Activated CD8-positive, alpha-beta T cell treated with anti-CD3 and anti-CD28 coated beads, Interleukin-2, amount 10 ng/mL, durations not matched to agents 7 days and 5 days (primary cell): ENCODE data around the gene SEC62. TPM values are rescaled to one million over a fixed set of nuclear protein-coding genes. Genes with fewer than 3 reads are reported as not detected.

Source experiments
- ATAC-seq: fragments of 150-1000 bp; cut with Tn5 transposase; one replicate; pipeline ENCODE4 v1.10.0; 2021; ENCODE audit warnings: moderate library complexity
- CTCF ChIA-PET: fragments of 350-600 bp; sonication (Branson Sonifier 250); formaldehyde crosslinking; loops from one replicate; lab custom pipeline; 2021; ENCODE audit warnings: antibody characterized with exemption; lab: Charles Lee
- POLR2A ChIA-PET: fragments of 350-600 bp; sonication (Branson Sonifier 250); formaldehyde crosslinking; loops from one replicate; lab custom pipeline; 2021; ENCODE audit warnings: antibody characterized with exemption; lab: Charles Lee
- DNase-seq: peaks from one replicate; pipeline ENCODE4 v3.0.0-alpha.2; 2020
- H3K27ac Mint-ChIP-seq: one replicate; pipeline ENCODE4 v1.8.0; 2021; ENCODE audit warnings: mild to moderate bottlenecking, mixed read lengths
- H3K27me3 Mint-ChIP-seq: one replicate; pipeline ENCODE4 v1.8.0; 2021; ENCODE audit warnings: low read depth, mixed read lengths
- H3K36me3 Mint-ChIP-seq: one replicate; pipeline ENCODE4 v1.8.0; 2021; ENCODE audit warnings: low read depth, mixed read lengths
- H3K4me1 Mint-ChIP-seq: one replicate; pipeline ENCODE4 v1.8.0; 2021; ENCODE audit warnings: low read depth, mixed read lengths
- H3K4me3 Mint-ChIP-seq: one replicate; pipeline ENCODE4 v1.8.0; 2021; ENCODE audit warnings: mild to moderate bottlenecking, mixed read lengths
- H3K9me3 Mint-ChIP-seq: one replicate; pipeline ENCODE4 v1.8.0; 2022; ENCODE audit warnings: mixed read lengths; ENCODE audit not compliant: insufficient read depth
- total RNA-seq, 2 experiments: library from RNA; stranded (reverse); gene quantifications; one replicate each; pipeline ENCODE4 v1.2.3, GENCODE V29; 2021

SEC62 gene
- total RNA-seq, 2 experiments from 2014 or later = 46.5 to 49.9 TPM

DNA sequence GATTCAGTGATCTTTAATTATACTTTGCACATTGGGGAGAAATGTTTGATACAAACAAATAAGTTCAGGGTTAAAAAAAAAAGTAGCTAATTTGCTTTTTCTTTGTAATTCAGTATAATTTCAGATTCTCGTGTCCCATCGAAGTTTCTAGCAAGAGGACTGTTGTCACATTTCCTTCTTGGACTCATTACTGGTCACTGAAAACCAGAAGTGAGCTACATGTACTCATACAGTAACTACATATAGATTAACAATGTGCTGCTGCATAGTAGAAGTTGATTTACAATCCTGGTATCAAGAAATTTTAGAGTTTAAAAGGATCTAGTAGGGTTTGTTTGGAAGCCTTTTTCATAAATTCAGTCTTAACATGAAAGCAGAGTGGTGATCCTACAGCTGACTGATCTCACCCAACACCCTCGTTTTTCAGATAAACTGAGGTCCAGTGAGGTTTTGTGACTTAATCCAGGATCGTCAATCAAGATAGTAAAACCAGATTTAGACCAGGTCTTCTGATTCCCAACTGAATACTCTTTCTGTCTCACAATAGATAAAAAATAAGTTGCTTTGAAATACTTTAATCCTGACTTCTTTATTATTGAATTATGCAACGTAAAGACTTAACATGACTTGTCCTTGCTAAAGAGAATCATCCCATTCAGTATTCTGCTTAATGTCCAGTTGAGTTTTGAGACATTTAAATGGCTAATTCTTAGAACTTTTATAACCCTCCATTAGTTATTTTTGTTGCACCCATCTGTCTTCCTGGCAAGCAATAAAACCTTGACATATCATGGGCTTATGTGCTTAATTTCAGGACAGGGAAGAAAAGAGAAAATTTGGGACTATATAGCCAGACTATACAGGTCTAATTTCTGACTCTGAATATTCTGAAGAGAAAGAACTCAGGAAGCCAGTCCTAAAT lies 2.8 kb downstream of the SEC62 start:
- ChIA-PET CTCF (interaction anchor here (1.1 to 2.0 kb wide), 2 partner anchors 39 to 107 kb away, joined by 4 to 5 read pairs; no protein-coding TSS in a partner anchor), POLR2A (no interaction called here)
- H3K4me1 Mint-ChIP-seq = peaks cover 45% of the 10 kb centered on the region
- ATAC-seq (no peak), DNase-seq (no peak)
- no peaks in the 10 kb centered on the region for H3K9me3 Mint-ChIP-seq
- H3K4me3 Mint-ChIP-seq = no peak overlapping the region
- no peak overlapping the region for H3K27ac Mint-ChIP-seq
- peaks cover 25% of the 10 kb centered on the region for H3K36me3 Mint-ChIP-seq
- no peaks in the 10 kb centered on the region for H3K27me3 Mint-ChIP-seq

DNA sequence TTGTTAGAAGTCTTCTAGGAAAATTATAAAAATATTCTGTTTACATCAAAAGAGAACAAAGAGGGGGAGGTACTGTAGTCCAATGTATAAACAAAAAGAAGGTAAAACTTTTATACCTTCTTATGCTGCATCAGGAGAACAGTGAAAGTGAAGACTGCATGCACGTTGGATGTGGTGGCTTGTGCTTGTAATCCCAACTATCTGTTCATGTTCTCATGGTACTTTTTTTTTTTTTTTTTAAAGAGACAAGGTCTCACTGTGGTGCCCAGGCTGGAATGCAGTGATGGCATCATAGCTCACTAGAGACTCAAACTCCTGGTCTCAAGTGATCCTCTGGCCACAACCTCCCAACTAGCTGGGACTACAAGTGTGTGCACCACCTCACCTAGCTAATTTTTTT lies 4.2 kb downstream of the SEC62 start:
- Mint-ChIP-seq H3K9me3 (no peaks in the 10 kb centered on the region), H3K4me3 (no peak overlapping the region), H3K27ac (no peak overlapping the region), H3K36me3 (peaks cover 29% of the 10 kb centered on the region), H3K4me1 (peaks cover 45% of the 10 kb centered on the region), H3K27me3 (no peaks in the 10 kb centered on the region)
- ATAC-seq (no peak), DNase-seq (no peak)
- ChIA-PET CTCF (no interaction called here), POLR2A (no interaction called here)

GRCh38 chr3:169971522-169971921 lies 4.9 kb downstream of the SEC62 start:
- H3K4me3 Mint-ChIP-seq = no peak overlapping the region
- H3K27ac Mint-ChIP-seq = no peak overlapping the region
- ChIA-PET CTCF (no interaction called here), POLR2A (no interaction called here)
- DNase-seq (no peak), ATAC-seq (no peak)
- H3K4me1 Mint-ChIP-seq = peaks cover 38% of the 10 kb centered on the region
- H3K27me3 Mint-ChIP-seq = no peaks in the 10 kb centered on the region
- no peaks in the 10 kb centered on the region for H3K9me3 Mint-ChIP-seq
- peaks cover 33% of the 10 kb centered on the region for H3K36me3 Mint-ChIP-seq

DNA sequence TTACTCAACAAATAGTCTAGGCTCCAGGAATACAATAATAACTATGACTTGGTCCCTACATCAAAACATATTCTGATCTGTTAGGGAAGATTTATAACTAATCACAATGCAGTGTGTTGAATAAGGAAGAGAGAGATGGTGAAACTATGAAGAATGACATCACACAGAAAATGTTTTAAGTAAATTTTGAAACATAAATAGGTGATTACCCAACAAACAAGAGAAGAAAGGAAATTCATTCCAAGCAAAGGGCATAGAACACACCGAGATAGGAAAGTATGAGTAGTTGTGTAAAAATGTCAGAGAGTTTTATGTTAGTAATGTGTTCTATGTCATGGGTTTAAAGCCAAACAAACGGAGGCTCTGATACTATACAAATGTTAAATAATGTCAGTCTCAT lies 13.4 kb downstream of the SEC62 start:
- no peak overlapping the region for H3K4me3 Mint-ChIP-seq

DNA sequence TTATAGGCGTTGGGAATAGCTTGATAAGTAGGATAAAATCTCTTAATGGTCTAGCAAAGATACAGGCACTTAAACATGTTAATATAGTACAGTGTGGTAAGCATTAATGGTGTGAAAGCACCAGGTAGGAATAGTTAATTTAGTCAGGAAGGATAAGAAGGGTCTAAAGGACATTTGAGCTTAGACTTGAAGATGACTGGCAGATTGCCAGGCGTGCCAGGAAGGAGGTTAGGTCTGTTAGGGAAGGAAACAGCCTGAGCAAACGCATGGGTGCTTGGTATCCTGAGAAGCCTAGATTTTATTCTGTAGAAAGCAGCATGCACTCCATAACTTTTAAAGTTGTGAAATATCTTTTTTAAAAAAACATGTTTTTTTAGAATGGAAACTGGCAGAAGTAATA lies 17.7 kb downstream of the SEC62 start:
- ChIA-PET POLR2A (interaction anchor here (1.3 kb wide), 1 partner anchor 17 kb away, joined by 3 read pairs; the partner anchor contains the start of gene SEC62), CTCF (interaction anchor here (2.3 kb wide), 1 partner anchor 17 kb away, joined by 8 read pairs; the partner anchor contains the start of gene SEC62)
- Mint-ChIP-seq H3K27me3 (no peaks in the 10 kb centered on the region), H3K9me3 (no peaks in the 10 kb centered on the region), H3K36me3 (peaks cover 47% of the 10 kb centered on the region), H3K27ac (no peak overlapping the region), H3K4me1 (no peaks in the 10 kb centered on the region), H3K4me3 (no peak overlapping the region)
- ATAC-seq (no peak), DNase-seq (no peak)

More for the DNA sequence above, 13.4 kb downstream of the SEC62 start:
- ATAC-seq (no peak), DNase-seq (no peak)
- POLR2A ChIA-PET = interaction anchor here (0.7 kb wide), 1 partner anchor 1063 kb away, joined by 3 read pairs; no protein-coding TSS in a partner anchor
- H3K27ac Mint-ChIP-seq = no peak overlapping the region
- H3K4me1 Mint-ChIP-seq = no peaks in the 10 kb centered on the region
- H3K9me3 Mint-ChIP-seq = no peaks in the 10 kb centered on the region
- peaks cover 50% of the 10 kb centered on the region for H3K36me3 Mint-ChIP-seq
- CTCF ChIA-PET = interaction anchor here (4.1 kb wide), 1 partner anchor 13 kb away, joined by 20 read pairs; the partner anchor contains the start of gene SEC62
- H3K27me3 Mint-ChIP-seq = no peaks in the 10 kb centered on the region

GRCh38 chr3:169990431-169990830 lies 23.8 kb downstream of the SEC62 start:
- CTCF ChIA-PET = no interaction called here
- Mint-ChIP-seq H3K9me3 (no peaks in the 10 kb centered on the region), H3K4me3 (no peak overlapping the region), H3K27ac (no peak overlapping the region), H3K36me3 (peaks cover 30% of the 10 kb centered on the region), H3K27me3 (no peaks in the 10 kb centered on the region), H3K4me1 (no peaks in the 10 kb centered on the region)
- POLR2A ChIA-PET = no interaction called here
- DNase-seq (no peak), ATAC-seq (no peak)

- POLR2A ChIA-PET = no interaction called here
- CTCF ChIA-PET = no interaction called here
These were observed 25.5 kb downstream of the SEC62 start for GRCh38 chr3:169992156-169992555.

GRCh38 chr3:169992781-169993180 lies 26.2 kb downstream of the SEC62 start:
- H3K27ac Mint-ChIP-seq = no peak overlapping the region
- ChIA-PET CTCF (no interaction called here), POLR2A (no interaction called here)

More at GRCh38 chr3:169992156-169992555, 25.5 kb downstream of the SEC62 start:
- DNase-seq = no peak
- H3K36me3 Mint-ChIP-seq = peaks cover 26% of the 10 kb centered on the region
- no peaks in the 10 kb centered on the region for H3K9me3 Mint-ChIP-seq
- no peak for ATAC-seq
- no peaks in the 10 kb centered on the region for H3K4me1 Mint-ChIP-seq
- no peak overlapping the region for H3K4me3 Mint-ChIP-seq
- no peak overlapping the region for H3K27ac Mint-ChIP-seq
- no peaks in the 10 kb centered on the region for H3K27me3 Mint-ChIP-seq

GRCh38 chr3:169993761-169994160 lies 27.2 kb downstream of the SEC62 start:
- CTCF ChIA-PET = no interaction called here
- POLR2A ChIA-PET = no interaction called here
- Mint-ChIP-seq H3K27me3 (no peaks in the 10 kb centered on the region), H3K9me3 (no peaks in the 10 kb centered on the region), H3K4me1 (peaks cover 4% of the 10 kb centered on the region), H3K4me3 (no peak overlapping the region), H3K27ac (no peak overlapping the region), H3K36me3 (peaks cover 26% of the 10 kb centered on the region)
- DNase-seq = no peak
- ATAC-seq = no peak

More at GRCh38 chr3:169992781-169993180, 26.2 kb downstream of the SEC62 start:
- Mint-ChIP-seq H3K27me3 (no peaks in the 10 kb centered on the region), H3K4me3 (no peak overlapping the region), H3K4me1 (no peaks in the 10 kb centered on the region), H3K9me3 (no peaks in the 10 kb centered on the region), H3K36me3 (peaks cover 26% of the 10 kb centered on the region)
- ATAC-seq (no peak), DNase-seq (no peak)

- Mint-ChIP-seq H3K4me3 (no peak overlapping the region), H3K9me3 (no peaks in the 10 kb centered on the region), H3K27me3 (no peaks in the 10 kb centered on the region), H3K36me3 (peaks cover 29% of the 10 kb centered on the region), H3K27ac (no peak overlapping the region), H3K4me1 (peaks cover 10% of the 10 kb centered on the region)
- DNase-seq = no peak
- ChIA-PET CTCF (no interaction called here), POLR2A (no interaction called here)
- no peak for ATAC-seq
These were observed 29.5 kb downstream of the SEC62 start for GRCh38 chr3:169996063-169996462.

GRCh38 chr3:169998668-169999131 lies 32.1 kb downstream of the SEC62 start:
- H3K9me3 Mint-ChIP-seq = no peaks in the 10 kb centered on the region
- ChIA-PET POLR2A (no interaction called here), CTCF (no interaction called here)
- H3K36me3 Mint-ChIP-seq = peaks cover 19% of the 10 kb centered on the region
- H3K4me3 Mint-ChIP-seq = no peak overlapping the region
- H3K27ac Mint-ChIP-seq = no peak overlapping the region
- DNase-seq (no peak), ATAC-seq (no peak)
- peaks cover 29% of the 10 kb centered on the region for H3K4me1 Mint-ChIP-seq
- H3K27me3 Mint-ChIP-seq = no peaks in the 10 kb centered on the region

DNA sequence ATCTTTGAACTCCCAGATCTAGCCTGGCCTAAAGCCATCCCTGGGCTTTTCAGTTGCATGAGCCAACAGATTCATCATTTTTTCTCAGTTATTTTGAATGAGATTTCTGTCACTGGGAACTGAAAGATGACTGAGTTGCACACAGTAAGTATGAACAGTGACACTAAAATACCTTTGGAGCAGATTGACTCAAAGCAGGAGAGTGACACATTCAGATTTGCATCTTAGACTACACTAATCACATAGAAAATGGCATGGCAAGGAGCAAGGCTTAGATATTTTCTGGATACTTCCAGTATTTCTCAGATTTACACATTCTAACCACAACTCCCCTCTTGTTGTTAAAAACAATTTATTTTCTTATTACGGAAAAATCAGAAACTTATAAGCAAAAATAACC lies 32.8 kb downstream of the SEC62 start:
- DNase-seq = no peak
- CTCF ChIA-PET = interaction anchor here (0.9 kb wide), 1 partner anchor 10 kb away, joined by 3 read pairs; no protein-coding TSS in a partner anchor
- Mint-ChIP-seq H3K27ac (no peak overlapping the region), H3K27me3 (no peaks in the 10 kb centered on the region), H3K9me3 (no peaks in the 10 kb centered on the region), H3K4me1 (peaks cover 32% of the 10 kb centered on the region), H3K4me3 (no peak overlapping the region), H3K36me3 (peaks cover 19% of the 10 kb centered on the region)
- POLR2A ChIA-PET = no interaction called here
- ATAC-seq = no peak
